ENCODE measurements around the gene RELT.

- TF ChIP-seq CTCF (conservative IDR thresholded peaks at IDR 0.05) (no peak), ZFX (IDR thresholded peaks at IDR 0.05) (no peak)
These were observed 32.9 kb upstream of the RELT start for GRCh38 chr11:73343076-73343873.

All from C4-2B (cell line).